PC-3 (cell line): Measurements from ENCODE around the gene RCAN2. TPM values are rescaled to one million over a fixed set of nuclear protein-coding genes. Genes with fewer than 3 reads are reported as not detected.

ENCODE experiments used
- ATAC-seq: fragments of 200-7000 bp; cut with Tn5 transposase; 2 replicates; pipeline ENCODE4 v1.9.1; 2020; ENCODE audit warnings: mild to moderate bottlenecking, moderate library complexity
- BruUV-seq: library from RNA; stranded (reverse); fragments of 400-500 nt; replicated peaks from 2 replicates; lab custom pipeline; 2021; lab: Mats Ljungman, UMichigan
- CTCF ChIA-PET: fragments of 300-600 bp; sonication (Branson Sonifier 250); formaldehyde crosslinking; loops from one replicate; lab custom pipeline; 2022; ENCODE audit warnings: antibody characterized with exemption; lab: Charles Lee
- POLR2A ChIA-PET: fragments of 300-600 bp; sonication (Branson Sonifier 250); formaldehyde crosslinking; loops from one replicate; lab custom pipeline; 2022; ENCODE audit warnings: antibody characterized with exemption; ENCODE audit not compliant: unreplicated experiment; lab: Charles Lee
- DNase-seq: peaks from one replicate; pipeline ENCODE4 v3.0.0-alpha.2; 2015
- H2AFZ ChIP-seq: fragments of 300-600 bp; sonication (generic); 2 replicates; pipeline ENCODE4 v1.6.0; 2016; ENCODE audit warnings: antibody characterized with exemption, low read length
- H3F3A ChIP-seq: fragments of 300-600 bp; sonication (generic); one replicate; pipeline ENCODE4 v1.6.0; 2017; ENCODE audit warnings: antibody characterized with exemption, low read length, control low read depth, mild to moderate bottlenecking; ENCODE audit not compliant: unreplicated experiment
- H3K27ac ChIP-seq: fragments of 300-600 bp; sonication (generic); 2 replicates; pipeline ENCODE4 v1.5.1; 2016; ENCODE audit warnings: mild to moderate bottlenecking, low read length
- H3K27me3 ChIP-seq: fragments of 300-600 bp; sonication (generic); 2 replicates; pipeline ENCODE4 v1.6.1; 2016; ENCODE audit warnings: low read length, mixed read lengths
- H3K36me3 ChIP-seq: fragments of 300-600 bp; sonication (generic); 2 replicates; pipeline ENCODE4 v1.6.1; 2016; ENCODE audit warnings: low read depth, mixed run types, low read length, mixed read lengths
- H3K4me1 ChIP-seq: fragments of 300-600 bp; sonication (generic); 2 replicates; pipeline ENCODE4 v1.5.1; 2016; ENCODE audit warnings: low read length; ENCODE audit not compliant: insufficient read depth
- H3K4me2 ChIP-seq: fragments of 300-600 bp; sonication (generic); 2 replicates; pipeline ENCODE4 v1.6.0; 2016; ENCODE audit warnings: low read length
- H3K4me3 ChIP-seq: fragments of 300-600 bp; sonication (generic); 2 replicates; pipeline ENCODE4 v1.5.1; 2016; ENCODE audit warnings: mild to moderate bottlenecking, low read length, mixed read lengths
- H3K79me2 ChIP-seq: fragments of 300-600 bp; sonication (generic); 2 replicates; pipeline ENCODE4 v1.6.1; 2017; ENCODE audit warnings: low read length, mixed read lengths
- H3K9ac ChIP-seq: fragments of 300-600 bp; sonication (generic); 2 replicates; pipeline ENCODE4 v1.6.0; 2016; ENCODE audit warnings: mild to moderate bottlenecking, low read length
- H3K9me2 ChIP-seq: fragments of 300-600 bp; sonication (generic); replicated peaks from 2 replicates; pipeline ENCODE4 v1.6.1; 2016; ENCODE audit warnings: mixed run types, low read length, mixed read lengths
- H3K9me3 ChIP-seq: fragments of 300-600 bp; sonication (generic); 2 replicates; pipeline ENCODE4 v1.6.1; 2016; ENCODE audit warnings: low read length, mixed read lengths
- H4K20me1 ChIP-seq: fragments of 300-600 bp; sonication (generic); 2 replicates; pipeline ENCODE4 v1.6.1; 2016; ENCODE audit warnings: low read length, mixed read lengths
- EZH2 ChIP-seq: fragments of 300-600 bp; sonication (generic); IDR thresholded peaks from one replicate; pipeline ENCODE4 v1.6.1; 2017; ENCODE audit warnings: antibody characterized with exemption, mild to moderate bottlenecking, low read length; ENCODE audit not compliant: unreplicated experiment
- EZH2phosphoT487 ChIP-seq: fragments of 300-600 bp; sonication (generic); IDR thresholded peaks from 2 replicates; pipeline ENCODE4 v1.6.1; 2018; ENCODE audit warnings: mild to moderate bottlenecking, antibody characterized with exemption, low read length, borderline replicate concordance
- intact Hi-C: fragments of 100-400 bp; cut with micrococcal nuclease; formaldehyde crosslinking; loops from 2 replicates; pipeline ENCODE4 v1.9.0; 2023
- total RNA-seq: library from RNA; depleted of rRNA; stranded (reverse); fragments of >200 nt; gene quantifications from 2 replicates; pipeline ENCODE4 v1.2.3, GENCODE V29; 2014
- TF ChIP-seq, protein P1 (sequence below): fragments of 300-600 bp; sonication (generic); conservative IDR thresholded peaks from 2 replicates; pipeline ENCODE4 v1.5.1; 2017; ENCODE audit warnings: antibody characterized with exemption, low read depth, mild to moderate bottlenecking, low read length

RCAN2 gene
- total RNA-seq, 1 experiment from 2014 or later, result not detected

DNA sequence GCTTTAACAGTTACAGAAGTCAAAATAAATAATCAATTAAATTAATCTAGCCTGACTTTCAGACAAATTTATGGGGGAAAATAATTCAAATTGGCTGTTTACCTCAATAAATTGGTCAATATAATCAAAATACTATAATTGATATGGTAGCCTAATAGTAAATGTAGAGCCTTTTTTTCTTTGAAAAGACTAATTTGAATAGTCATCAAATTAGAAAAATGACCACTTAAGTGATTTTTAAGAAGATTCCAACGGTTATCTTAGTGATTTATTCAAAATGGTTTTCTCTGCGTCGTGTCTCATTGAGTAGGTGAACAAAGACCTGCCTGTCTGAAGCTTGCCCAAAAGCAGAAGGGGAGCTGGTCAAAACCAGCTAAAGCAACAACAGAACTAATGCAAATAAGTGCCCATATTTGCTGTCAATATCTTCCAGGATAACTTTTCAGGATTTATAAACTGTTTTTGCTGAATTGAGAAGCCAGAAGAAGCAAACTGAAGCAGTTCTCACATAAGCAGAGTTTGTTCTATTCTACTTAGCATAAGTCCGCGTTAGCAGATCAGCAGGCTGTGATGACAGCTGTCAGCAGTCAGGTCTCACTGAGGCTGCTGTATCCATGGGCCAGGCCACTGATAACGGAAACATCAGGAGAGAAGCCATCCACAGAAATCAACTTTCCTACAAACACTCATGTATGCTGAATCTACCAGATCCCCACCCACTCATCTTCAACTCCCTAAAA, 7.0 kb downstream of the RCAN2 start:
- H3K9ac ChIP-seq, result no peak overlapping the region
- no peaks in the 10 kb centered on the region for H3K79me2 ChIP-seq
- no peaks in the 10 kb centered on the region for H4K20me1 ChIP-seq
- ATAC-seq (no peak), DNase-seq (no peak)
- BruUV-seq, result no TSS peak
- H3K27me3 ChIP-seq, result peaks cover 84% of the 10 kb centered on the region
- CTCF ChIA-PET, result no interaction called here
- no peaks in the 10 kb centered on the region for H3K36me3 ChIP-seq
- TF ChIP-seq EZH2phosphoT487 (no peak), EZH2 (no peak)
- TF ChIP-seq, protein P1, sequence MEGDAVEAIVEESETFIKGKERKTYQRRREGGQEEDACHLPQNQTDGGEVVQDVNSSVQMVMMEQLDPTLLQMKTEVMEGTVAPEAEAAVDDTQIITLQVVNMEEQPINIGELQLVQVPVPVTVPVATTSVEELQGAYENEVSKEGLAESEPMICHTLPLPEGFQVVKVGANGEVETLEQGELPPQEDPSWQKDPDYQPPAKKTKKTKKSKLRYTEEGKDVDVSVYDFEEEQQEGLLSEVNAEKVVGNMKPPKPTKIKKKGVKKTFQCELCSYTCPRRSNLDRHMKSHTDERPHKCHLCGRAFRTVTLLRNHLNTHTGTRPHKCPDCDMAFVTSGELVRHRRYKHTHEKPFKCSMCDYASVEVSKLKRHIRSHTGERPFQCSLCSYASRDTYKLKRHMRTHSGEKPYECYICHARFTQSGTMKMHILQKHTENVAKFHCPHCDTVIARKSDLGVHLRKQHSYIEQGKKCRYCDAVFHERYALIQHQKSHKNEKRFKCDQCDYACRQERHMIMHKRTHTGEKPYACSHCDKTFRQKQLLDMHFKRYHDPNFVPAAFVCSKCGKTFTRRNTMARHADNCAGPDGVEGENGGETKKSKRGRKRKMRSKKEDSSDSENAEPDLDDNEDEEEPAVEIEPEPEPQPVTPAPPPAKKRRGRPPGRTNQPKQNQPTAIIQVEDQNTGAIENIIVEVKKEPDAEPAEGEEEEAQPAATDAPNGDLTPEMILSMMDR, result no peak
- H3K4me3 ChIP-seq, result no peak overlapping the region
- no peak overlapping the region for H3K27ac ChIP-seq
- no peaks in the 10 kb centered on the region for H3K9me3 ChIP-seq
- no peaks in the 10 kb centered on the region for H3K9me2 ChIP-seq
- no peaks in the 10 kb centered on the region for H3K4me1 ChIP-seq
- H3F3A ChIP-seq, result no peaks in the 10 kb centered on the region
- intact Hi-C loops, result no loop called here
- POLR2A ChIA-PET, result interaction anchor here (0.6 kb wide), 1 partner anchor 10 kb away, joined by 4 read pairs; no protein-coding TSS in a partner anchor
- H2AFZ ChIP-seq, result no peak overlapping the region
- H3K4me2 ChIP-seq, result no peak overlapping the region

DNA sequence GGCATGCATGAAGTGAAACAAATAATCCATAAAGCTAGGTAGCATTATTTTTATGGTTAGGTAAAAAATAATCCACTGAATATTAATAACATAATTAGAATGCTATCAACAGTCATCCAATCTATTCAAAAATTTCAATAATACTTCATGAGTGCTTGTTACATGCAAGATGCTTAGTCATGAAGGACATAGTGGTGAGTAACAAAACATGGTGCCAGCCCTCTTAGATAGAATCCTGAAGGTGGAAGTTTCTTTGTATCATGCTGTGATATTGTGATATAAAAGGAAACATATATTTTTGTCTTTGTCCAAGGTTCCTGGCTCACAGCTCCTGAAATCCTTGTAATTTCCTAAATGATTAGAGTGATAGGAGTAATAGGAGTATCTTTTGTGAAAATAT, 14.9 kb downstream of the RCAN2 start:
- ATAC-seq (no peak), DNase-seq (no peak)
- Histone ChIP-seq H3K4me1 (no peaks in the 10 kb centered on the region), H3K4me3 (no peak overlapping the region), H3F3A (no peaks in the 10 kb centered on the region), H3K9ac (no peak overlapping the region), H3K27me3 (peaks cover 39% of the 10 kb centered on the region), H3K9me3 (no peaks in the 10 kb centered on the region), H3K36me3 (no peaks in the 10 kb centered on the region), H3K9me2 (no peaks in the 10 kb centered on the region), H3K27ac (no peak overlapping the region), H3K79me2 (no peaks in the 10 kb centered on the region), H4K20me1 (no peaks in the 10 kb centered on the region), H2AFZ (no peak overlapping the region), H3K4me2 (no peak overlapping the region)
- ChIA-PET CTCF (no interaction called here), POLR2A (no interaction called here)
- BruUV-seq, result no TSS peak
- intact Hi-C loops, result no loop called here
- TF ChIP-seq, protein P1, result no peak
- TF ChIP-seq EZH2phosphoT487, result no peak
- no peak for TF ChIP-seq EZH2

DNA sequence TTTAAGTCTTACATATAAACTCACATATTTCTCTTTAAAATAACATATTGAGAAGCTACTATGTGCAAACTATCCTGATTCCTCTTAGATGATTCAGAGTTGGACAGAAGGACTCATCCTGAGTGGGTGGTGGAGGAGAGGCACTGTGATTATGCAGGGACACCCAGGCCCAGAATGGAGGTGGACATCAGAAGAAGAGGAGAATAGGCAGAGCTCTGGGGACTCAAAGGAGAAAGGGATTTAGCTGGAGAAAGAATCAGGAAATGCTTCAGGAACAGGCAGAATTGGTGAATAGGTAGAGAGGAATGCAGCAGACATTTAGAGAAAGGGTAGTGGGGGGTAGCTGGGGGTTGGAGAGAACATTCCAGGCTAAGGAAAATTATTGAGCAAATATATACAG, 17.4 kb downstream of the RCAN2 start:
- Histone ChIP-seq H4K20me1 (no peaks in the 10 kb centered on the region), H3K4me3 (no peak overlapping the region), H2AFZ (no peak overlapping the region), H3K36me3 (no peaks in the 10 kb centered on the region), H3K27me3 (peaks cover 19% of the 10 kb centered on the region), H3K9me3 (no peaks in the 10 kb centered on the region), H3K4me1 (no peaks in the 10 kb centered on the region), H3K9ac (no peak overlapping the region), H3F3A (no peaks in the 10 kb centered on the region), H3K4me2 (no peak overlapping the region), H3K79me2 (no peaks in the 10 kb centered on the region), H3K27ac (no peak overlapping the region), H3K9me2 (no peaks in the 10 kb centered on the region)
- ChIA-PET CTCF (no interaction called here), POLR2A (interaction anchor here (0.6 kb wide), 1 partner anchor 11 kb away, joined by 4 read pairs; no protein-coding TSS in a partner anchor)
- ATAC-seq (no peak), DNase-seq (no peak)
- intact Hi-C loops, result no loop called here
- no TSS peak for BruUV-seq
- TF ChIP-seq EZH2phosphoT487 (no peak), EZH2 (no peak)
- TF ChIP-seq, protein P1, result no peak
